ENCODE results near the gene CFHR5. TPM values are rescaled to one million over a fixed set of nuclear protein-coding genes. Genes with fewer than 3 reads are reported as not detected.
"Not testable (repeated sequence)": the region's sequence is repeated elsewhere in the genome, so short reads cannot be mapped to it uniquely, and the experiment has no call there.

CFHR5 gene
- total RNA-seq, result not detected

- Histone ChIP-seq H3K27ac (no peak within 1 kb of the TSS), H3K9me3 (no peaks in the 10 kb centered on the region), H3K27me3 (no peaks in the 10 kb centered on the region), H3K4me3 (no peak within 1 kb of the TSS), H3K4me1 (no peaks in the 10 kb centered on the region), H3K36me3 (no peaks in the 10 kb centered on the region)
- TF ChIP-seq POLR2A (IDR thresholded peaks at IDR 0.05) (no peak), POLR2AphosphoS5 (IDR thresholded peaks at IDR 0.05) (no peak), CTCF (IDR thresholded peaks at IDR 0.05) (no peak)
- intact Hi-C loops (cut with DNase I; ENCODE audit: low total_unique reads), result no loop called here
- no peak for DNase-seq (ENCODE audit: low spot score in 2 of 2)
These were observed at the start of gene CFHR5 for GRCh38 chr1:196977278-196977677. Gene CFHR5, plus strand, starts transcription at chr1:196977556. Its CDS starts 109 bp downstream, at chr1:196977665.

- H3K9me3 ChIP-seq; H3K27me3 ChIP-seq; H3K4me1 ChIP-seq; H3K36me3 ChIP-seq; DNase-seq (ENCODE audit: low spot score in 2 of 2); H3K4me3 ChIP-seq; intact Hi-C loops (cut with DNase I; ENCODE audit: low total_unique reads); H3K27ac ChIP-seq: not testable (repeated sequence)
These were observed 44.5 kb upstream of the CFHR5 start for GRCh38 chr1:196932853-196933252.

GRCh38 chr1:196933531-196934189, 43.7 kb upstream of the CFHR5 start:
- Histone ChIP-seq H3K36me3 (no peaks in the 10 kb centered on the region), H3K4me1 (no peaks in the 10 kb centered on the region), H3K27me3 (no peaks in the 10 kb centered on the region), H3K4me3 (no peak overlapping the region), H3K9me3 (no peaks in the 10 kb centered on the region), H3K27ac (no peak overlapping the region)
- intact Hi-C loops (cut with DNase I; ENCODE audit: low total_unique reads), result no loop called here
- no peak for DNase-seq (ENCODE audit: low spot score in 2 of 2)
- TF ChIP-seq CTCF (IDR thresholded peaks at IDR 0.05) (no peak), POLR2AphosphoS5 (IDR thresholded peaks at IDR 0.05) (no peak), POLR2A (IDR thresholded peaks at IDR 0.05) (no peak)

GRCh38 chr1:196941474-196941873, 35.9 kb upstream of the CFHR5 start:
- intact Hi-C loops (cut with DNase I; ENCODE audit: low total_unique reads); H3K9me3 ChIP-seq; H3K4me1 ChIP-seq; H3K27me3 ChIP-seq; H3K27ac ChIP-seq; DNase-seq (ENCODE audit: low spot score in 2 of 2); H3K36me3 ChIP-seq; H3K4me3 ChIP-seq: not testable (repeated sequence)

GRCh38 chr1:196943568-196943967, 33.8 kb upstream of the CFHR5 start, which contains the start of gene CFHR2:
Gene CFHR2, plus strand, starts transcription at chr1:196943738. Its CDS starts 143 bp downstream, at chr1:196943881.
- H3K4me1 ChIP-seq; H3K27ac ChIP-seq; H3K27me3 ChIP-seq; H3K4me3 ChIP-seq; H3K36me3 ChIP-seq; H3K9me3 ChIP-seq; DNase-seq (ENCODE audit: low spot score in 2 of 2); intact Hi-C loops (cut with DNase I; ENCODE audit: low total_unique reads): not testable (repeated sequence)

GRCh38 chr1:196951711-196952394, 25.5 kb upstream of the CFHR5 start:
- H3K9me3 ChIP-seq, result peaks cover 0 to 4% of the 10 kb centered on the region in 2 donors
- H3K36me3 ChIP-seq, result no peaks in the 10 kb centered on the region
- no peak overlapping the region for H3K27ac ChIP-seq
- TF ChIP-seq CTCF (IDR thresholded peaks at IDR 0.05) (no peak), POLR2A (IDR thresholded peaks at IDR 0.05) (no peak), POLR2AphosphoS5 (IDR thresholded peaks at IDR 0.05) (no peak)
- H3K4me3 ChIP-seq, result no peak overlapping the region
- H3K27me3 ChIP-seq, result no peaks in the 10 kb centered on the region
- no peaks in the 10 kb centered on the region for H3K4me1 ChIP-seq
- intact Hi-C loops (cut with DNase I; ENCODE audit: low total_unique reads), result no loop called here
- no peak for DNase-seq (ENCODE audit: low spot score in 2 of 2)

All from breast epithelium (tissue), 4 donors.